Lower lobe of right lung (tissue), 2 donors: ENCODE data around the gene NUP50. TPM values are rescaled to one million over a fixed set of nuclear protein-coding genes. Genes with fewer than 3 reads are reported as not detected.

Experiments used
- ATAC-seq, 2 donors: fragments of 200-7000 bp; cut with Tn5 transposase; one replicate each; pipeline ENCODE4 v1.9.1; 2020 to 2022; ENCODE audit warnings: mild to moderate bottlenecking in 2 of 2, moderate library complexity in 2 of 2
- DNase-seq: peaks from one replicate; pipeline ENCODE4 v3.0.0-alpha.2; 2020
- H3K27ac ChIP-seq: fragments of 200-600 bp; one replicate; pipeline ENCODE4 v1.8.0; 2022
- H3K27me3 ChIP-seq: fragments of 200-600 bp; one replicate; pipeline ENCODE4 v1.8.0; 2022; ENCODE audit warnings: low read depth
- H3K36me3 ChIP-seq: fragments of 200-600 bp; one replicate; pipeline ENCODE4 v1.8.0; 2022; ENCODE audit warnings: mild to moderate bottlenecking
- H3K4me1 ChIP-seq: fragments of 200-600 bp; one replicate; pipeline ENCODE4 v1.8.0; 2022
- H3K4me3 ChIP-seq: fragments of 200-600 bp; one replicate; pipeline ENCODE4 v1.8.0; 2022; ENCODE audit warnings: mild to moderate bottlenecking
- H3K9me3 ChIP-seq: fragments of 200-600 bp; one replicate; pipeline ENCODE4 v1.8.0; 2022
- CTCF ChIP-seq: fragments of 200-600 bp; IDR thresholded peaks from one replicate; pipeline ENCODE4 v1.8.0; 2022; ENCODE audit warnings: antibody characterized with exemption, mild to moderate bottlenecking
- intact Hi-C: fragments of 100-400 bp; cut with DNase I; formaldehyde crosslinking; loops from one replicate; pipeline ENCODE4 v1.11.0; 2022
- long read RNA-seq: library from polyadenylated mRNA; unstranded; transcript quantifications from one replicate; pipeline ENCODE4 v2.0.0, GENCODE V29; 2021
- total RNA-seq: library from RNA; stranded (reverse); fragmentation: NEBNext Ultra II Directional; extraction: Animal tissue kit (Norgen Biotek cat#: 25700); gene quantifications from one replicate; pipeline ENCODE4 v1.2.1, GENCODE V29; 2021
- donor health status: DM: no; HTN: yes; CAD: no; lungs with severe emphysema.

The NUP50 gene
- total RNA-seq: 49.5 TPM
- long read RNA-seq, full-length matches to known transcripts: 44 of 66 reads
- long read RNA-seq, partial matches to known transcripts: 4 of 66 reads
- long read RNA-seq, other reads (novel, unspliced or antisense): 18 of 66 reads

- TF ChIP-seq CTCF: peak; percentile 22
- intact Hi-C loops: no loop called here
These were observed at the start of gene NUP50 for GRCh38 chr22:45163451-45164269. TSS of gene NUP50 (plus strand) at chr22:45163925. CDS start at chr22:45168178, 4,253 bp downstream.

GRCh38 chr22:45120440-45120839 lies 43.3 kb upstream of the NUP50 start:
- ATAC-seq: no peak
- Histone ChIP-seq H3K4me1 (no peaks in the 10 kb centered on the region), H3K9me3 (no peaks in the 10 kb centered on the region), H3K27ac (no peak overlapping the region), H3K36me3 (no peaks in the 10 kb centered on the region), H3K4me3 (no peak overlapping the region), H3K27me3 (peaks cover 9% of the 10 kb centered on the region)
- no peak for DNase-seq
- intact Hi-C loops: no loop called here
- no peak for TF ChIP-seq CTCF

More at GRCh38 chr22:45163451-45164269, at the start of gene NUP50:
- DNase-seq (peak; percentile 98), ATAC-seq (peak; percentile 95 to 96)
- H3K4me1 ChIP-seq: peaks cover 65% of the 10 kb centered on the region
- H3K4me3 ChIP-seq: peak within 1 kb of the TSS; percentile 77
- no peaks in the 10 kb centered on the region for H3K27me3 ChIP-seq
- H3K9me3 ChIP-seq: no peaks in the 10 kb centered on the region
- peaks cover 17% of the 10 kb centered on the region for H3K36me3 ChIP-seq
- peak within 1 kb of the TSS; percentile 93 for H3K27ac ChIP-seq

- intact Hi-C loops: no loop called here
These were observed 42.8 kb upstream of the NUP50 start for GRCh38 chr22:45120931-45121330.

GRCh38 chr22:45124176-45124847 lies 39.4 kb upstream of the NUP50 start:
- intact Hi-C loops: no loop called here
- H3K27ac ChIP-seq: no peak overlapping the region
- no peaks in the 10 kb centered on the region for H3K36me3 ChIP-seq
- H3K4me1 ChIP-seq: no peaks in the 10 kb centered on the region
- no peak for DNase-seq
- H3K4me3 ChIP-seq: no peak overlapping the region
- peaks cover 12% of the 10 kb centered on the region for H3K27me3 ChIP-seq
- TF ChIP-seq CTCF: no peak
- H3K9me3 ChIP-seq: no peaks in the 10 kb centered on the region
- no peak for ATAC-seq

More at GRCh38 chr22:45120931-45121330, 42.8 kb upstream of the NUP50 start:
- H3K36me3 ChIP-seq: no peaks in the 10 kb centered on the region
- no peaks in the 10 kb centered on the region for H3K4me1 ChIP-seq
- DNase-seq: no peak
- no peaks in the 10 kb centered on the region for H3K9me3 ChIP-seq
- no peak for TF ChIP-seq CTCF
- peaks cover 12% of the 10 kb centered on the region for H3K27me3 ChIP-seq
- no peak overlapping the region for H3K4me3 ChIP-seq
- no peak for ATAC-seq
- H3K27ac ChIP-seq: no peak overlapping the region

GRCh38 chr22:45125188-45125587 lies 38.5 kb upstream of the NUP50 start:
- no peak overlapping the region for H3K27ac ChIP-seq
- no peaks in the 10 kb centered on the region for H3K36me3 ChIP-seq
- DNase-seq: no peak
- H3K4me1 ChIP-seq: no peaks in the 10 kb centered on the region
- intact Hi-C loops: no loop called here
- H3K4me3 ChIP-seq: no peak overlapping the region
- no peak for TF ChIP-seq CTCF
- ATAC-seq: no peak
- H3K9me3 ChIP-seq: no peaks in the 10 kb centered on the region
- H3K27me3 ChIP-seq: peaks cover 12% of the 10 kb centered on the region
